ENCODE measurements around the gene PAOX. TPM values are rescaled to one million over a fixed set of nuclear protein-coding genes. Genes with fewer than 3 reads are reported as not detected.
"Not testable (repeated sequence)": the region's sequence is repeated elsewhere in the genome, so short reads cannot be mapped to it uniquely, and the experiment has no call there.

PAOX gene
- total and polyA plus RNA-seq, 7 donors: 2.4 to 5.2 (median 3.5) TPM

GRCh38 chr10:133421336-133422222, 42.5 kb downstream of the PAOX start:
- intact Hi-C loops (cut with DNase I): no loop called here
- no peak for TF ChIP-seq CTCF (IDR thresholded peaks at IDR 0.05)
- H3K27me3 ChIP-seq (ENCODE audit: insufficient read depth in 3 of 3, low read length in 2 of 3): peaks cover 0 to 15% (median 8%) of the 10 kb centered on the region in 3 donors
- peaks cover 0 to 35% of the 10 kb centered on the region in 2 donors for H3K36me3 ChIP-seq (ENCODE audit: insufficient read depth in 1 of 2, low read depth in 1 of 2)
- H3K9me3 ChIP-seq: no peaks in the 10 kb centered on the region
- ATAC-seq (peak in 1 of 4 donors; percentile 8), DNase-seq (no peak)
- no peak overlapping the region for H3K4me3 ChIP-seq
- 73 to 82% (median 75%) methylated on average over 14 to 16 of the region's 17 CpGs for WGBS, 3 donors
- H3K27ac ChIP-seq: no peak overlapping the region
- H3K4me1 ChIP-seq: peaks cover 3% of the 10 kb centered on the region

GRCh38 chr10:133422223-133422806, 43.3 kb downstream of the PAOX start:
- Histone ChIP-seq H3K27me3 (ENCODE audit: insufficient read depth in 3 of 3, low read length in 2 of 3) (peaks cover 0 to 15% (median 8%) of the 10 kb centered on the region in 3 donors), H3K4me3 (no peak overlapping the region), H3K9me3 (no peaks in the 10 kb centered on the region), H3K27ac (no peak overlapping the region), H3K36me3 (ENCODE audit: insufficient read depth in 1 of 2, low read depth in 1 of 2) (peaks cover 0 to 35% of the 10 kb centered on the region in 2 donors), H3K4me1 (peaks cover 3% of the 10 kb centered on the region)
- no peak for ATAC-seq
- WGBS, 3 donors: 65 to 74% (median 66%) methylated on average over 16 of the region's 16 CpGs
- intact Hi-C loops (cut with DNase I): no loop called here
- DNase-seq: no peak
- TF ChIP-seq CTCF (IDR thresholded peaks at IDR 0.05): no peak

GRCh38 chr10:133422807-133423771, 44.0 kb downstream of the PAOX start:
- 12 to 15% (median 14%) methylated on average over 58 to 88 of the region's 88 CpGs for WGBS, 3 donors

GRCh38 chr10:133424102-133424501, 45.0 kb downstream of the PAOX start:
- no CpG with 5 or more reads among the region's 46 CpGs for WGBS, 3 donors
- H3K4me1 ChIP-seq; H3K4me3 ChIP-seq; H3K9me3 ChIP-seq; DNase-seq; H3K27ac ChIP-seq; intact Hi-C loops (cut with DNase I): not testable (repeated sequence)
- H3K27me3 ChIP-seq (ENCODE audit: insufficient read depth in 3 of 3, low read length in 2 of 3): peaks cover 0 to 15% (median 8%) of the 10 kb centered on the region in 3 donors
- ATAC-seq: peak; percentile 18 to 29 (median 23)
- peaks cover 0 to 23% of the 10 kb centered on the region in 2 donors for H3K36me3 ChIP-seq (ENCODE audit: insufficient read depth in 1 of 2, low read depth in 1 of 2)

More at GRCh38 chr10:133422807-133423771, 44.0 kb downstream of the PAOX start:
- H3K36me3 ChIP-seq (ENCODE audit: insufficient read depth in 1 of 2, low read depth in 1 of 2): peaks cover 0 to 30% of the 10 kb centered on the region in 2 donors
- H3K4me3 ChIP-seq: no peak overlapping the region
- H3K27me3 ChIP-seq (ENCODE audit: insufficient read depth in 3 of 3, low read length in 2 of 3): peaks cover 0 to 15% (median 8%) of the 10 kb centered on the region in 3 donors
- no peak overlapping the region for H3K27ac ChIP-seq
- no peak for DNase-seq
- intact Hi-C loops (cut with DNase I): no loop called here
- H3K9me3 ChIP-seq: peaks cover 1% of the 10 kb centered on the region
- H3K4me1 ChIP-seq: peaks cover 3% of the 10 kb centered on the region
- TF ChIP-seq CTCF (IDR thresholded peaks at IDR 0.05): no peak
- peak in 2 of 4 donors; percentile 22 to 45 for ATAC-seq

- DNase-seq; H3K27ac ChIP-seq; H3K4me1 ChIP-seq; H3K4me3 ChIP-seq; H3K9me3 ChIP-seq; intact Hi-C loops (cut with DNase I): not testable (repeated sequence)
- 17 to 18% methylated on average over 5 to 13 of the region's 37 CpGs; no CpG with 5 or more reads in 1 of the 3 donors for WGBS, 3 donors
- peaks cover 0 to 15% (median 8%) of the 10 kb centered on the region in 3 donors for H3K27me3 ChIP-seq (ENCODE audit: insufficient read depth in 3 of 3, low read length in 2 of 3)
- ATAC-seq: peak in 2 of 4 donors; percentile 14 to 26
- H3K36me3 ChIP-seq (ENCODE audit: insufficient read depth in 1 of 2, low read depth in 1 of 2): peaks cover 0 to 18% of the 10 kb centered on the region in 2 donors
Measured at GRCh38 chr10:133424601-133425000, 45.5 kb downstream of the PAOX start, which contains the start of gene SPRN. Gene SPRN, minus strand, starts transcription at chr10:133424625. Its CDS starts 944 bp downstream, at chr10:133423681.

GRCh38 chr10:133429571-133429970, 50.5 kb downstream of the PAOX start:
- ATAC-seq; H3K4me1 ChIP-seq; H3K9me3 ChIP-seq; H3K4me3 ChIP-seq; H3K36me3 ChIP-seq (ENCODE audit: insufficient read depth in 1 of 2, low read depth in 1 of 2); H3K27ac ChIP-seq; H3K27me3 ChIP-seq (ENCODE audit: insufficient read depth in 3 of 3, low read length in 2 of 3); DNase-seq: not testable (repeated sequence)
- intact Hi-C loops (cut with DNase I): loop anchor here in 1 of 2 donors (5.0 kb wide), 1 partner anchor 138 kb away; the partner anchor contains the start of gene SYCE1
- 87 to 92% (median 91%) methylated on average over 4 of the region's 4 CpGs for WGBS, 3 donors

- H3K36me3 ChIP-seq (ENCODE audit: insufficient read depth in 1 of 2, low read depth in 1 of 2); H3K27me3 ChIP-seq (ENCODE audit: insufficient read depth in 3 of 3, low read length in 2 of 3); H3K4me3 ChIP-seq; H3K4me1 ChIP-seq; H3K27ac ChIP-seq; intact Hi-C loops (cut with DNase I); DNase-seq: not testable (repeated sequence)
- ATAC-seq: peak in 3 of 4 donors; percentile 19 to 36 (median 23)
- 59 to 80% (median 66%) methylated on average over 4 to 6 of the region's 9 CpGs for WGBS, 3 donors
- H3K9me3 ChIP-seq: peaks cover 11% of the 10 kb centered on the region
Measured at GRCh38 chr10:133431888-133432613, 53.0 kb downstream of the PAOX start.

All from psoas muscle (tissue), 8 donors.